ENCODE results near the gene SMIM27. TPM values are rescaled to one million over a fixed set of nuclear protein-coding genes. Genes with fewer than 3 reads are reported as not detected.

Gene SMIM27
- total RNA-seq, 1 experiment from 2014 or later, result 8.1 TPM

DNA sequence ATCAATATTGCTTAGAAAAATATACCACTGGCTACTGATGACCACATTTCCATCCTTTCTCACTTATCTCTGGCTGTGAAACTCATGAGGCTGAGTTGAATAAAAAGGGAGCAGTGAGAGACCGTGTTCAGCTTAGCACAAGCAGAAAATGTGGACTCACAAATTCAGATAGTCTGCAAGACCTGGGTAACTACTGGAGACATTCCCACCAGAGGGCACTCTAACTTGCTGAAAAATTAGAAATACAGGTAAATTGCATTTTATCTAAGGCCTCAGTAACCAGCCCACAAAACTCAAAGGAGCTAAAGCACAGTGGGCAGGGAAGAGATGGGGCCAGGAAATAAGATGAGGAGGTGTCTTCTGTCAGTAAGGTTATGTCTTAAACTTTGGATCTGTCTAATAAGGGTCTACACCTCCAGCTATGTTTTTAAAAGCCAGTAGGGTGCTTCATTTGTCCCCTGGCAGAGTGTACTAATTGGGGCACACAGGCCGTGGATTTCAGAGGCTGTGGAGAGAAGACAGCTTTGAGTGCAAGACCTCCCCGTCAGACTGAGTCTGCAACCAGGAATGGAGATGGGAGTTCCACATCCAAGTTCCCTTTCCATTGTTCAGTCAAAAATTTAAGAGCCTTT lies 29.5 kb downstream of the SMIM27 start:
- RAD21 ChIA-PET (ENCODE audit: low non-redundant PET in 1 of 2, low total read pairs in 2 of 2, uncharacterized antibody in 2 of 2, unreplicated experiment in 2 of 2), result interaction anchor here (0.9 to 4.0 kb wide), 5 partner anchors 199 to 387 kb away, joined by 3 to 38 read pairs (median 9); no protein-coding TSS in a partner anchor
- H2AFZ ChIP-seq (ENCODE audit: low read depth, low read length, poor library complexity, severe bottlenecking), result no peak overlapping the region
- H3K27ac ChIP-seq (ENCODE audit: low read depth, low read length), result no peak overlapping the region
- no peaks in the 10 kb centered on the region for H3K4me1 ChIP-seq (ENCODE audit: control insufficient read depth in 1 of 2, insufficient read depth in 2 of 2, low read length in 2 of 2)
- H3K4me3 ChIP-seq (replicated peaks in 1 of 2; ENCODE audit: low read depth in 1 of 2, low read length in 2 of 2), result no peak overlapping the region
- H3K4me2 ChIP-seq (ENCODE audit: low read length), result no peak overlapping the region
- no peaks in the 10 kb centered on the region for H3K36me3 ChIP-seq (ENCODE audit: control insufficient read depth in 1 of 2, insufficient read depth in 2 of 2, low read length in 2 of 2)
- POLR2A ChIA-PET, result interaction anchor here (1.2 to 3.7 kb wide), 3 partner anchors 29 to 442 kb away, joined by 3 to 24 read pairs (median 3); partner anchors contain the start of genes SMIM27 and TOPORS
- CTCF ChIA-PET, result interaction anchor here (0.8 to 13.3 kb wide), 24 partner anchors 9 to 644 kb away, joined by 3 to 553 read pairs (median 5); partner anchors contain the start of genes ACO1, APTX, DNAJA1 and NDUFB6
- H3K9me2 ChIP-seq (ENCODE audit: insufficient read depth), result no peaks in the 10 kb centered on the region
- no peaks in the 10 kb centered on the region for H4K20me1 ChIP-seq (ENCODE audit: insufficient read depth)
- no TSS peak for BruUV-seq (replicated peaks)
- H3K79me2 ChIP-seq (ENCODE audit: insufficient read depth, low read length), result no peaks in the 10 kb centered on the region
- intact Hi-C loops (cut with micrococcal nuclease), result loop anchor here (1.0 to 10.0 kb wide), 4 partner anchors 121 to 643 kb away; no protein-coding TSS in a partner anchor
- ATAC-seq, result peak; percentile 88
- no peaks in the 10 kb centered on the region for H3K9me3 ChIP-seq (ENCODE audit: control insufficient read depth in 1 of 2, insufficient read depth in 1 of 2, low read depth in 1 of 2, low read length in 2 of 2)
- peak; percentile 71 for DNase-seq (ENCODE audit: low read depth, low spot score)
- H3K27me3 ChIP-seq (ENCODE audit: insufficient read depth, low read length), result no peaks in the 10 kb centered on the region
- H3K9ac ChIP-seq (ENCODE audit: low read length), result no peak overlapping the region
- TF ChIP-seq, protein P1, sequence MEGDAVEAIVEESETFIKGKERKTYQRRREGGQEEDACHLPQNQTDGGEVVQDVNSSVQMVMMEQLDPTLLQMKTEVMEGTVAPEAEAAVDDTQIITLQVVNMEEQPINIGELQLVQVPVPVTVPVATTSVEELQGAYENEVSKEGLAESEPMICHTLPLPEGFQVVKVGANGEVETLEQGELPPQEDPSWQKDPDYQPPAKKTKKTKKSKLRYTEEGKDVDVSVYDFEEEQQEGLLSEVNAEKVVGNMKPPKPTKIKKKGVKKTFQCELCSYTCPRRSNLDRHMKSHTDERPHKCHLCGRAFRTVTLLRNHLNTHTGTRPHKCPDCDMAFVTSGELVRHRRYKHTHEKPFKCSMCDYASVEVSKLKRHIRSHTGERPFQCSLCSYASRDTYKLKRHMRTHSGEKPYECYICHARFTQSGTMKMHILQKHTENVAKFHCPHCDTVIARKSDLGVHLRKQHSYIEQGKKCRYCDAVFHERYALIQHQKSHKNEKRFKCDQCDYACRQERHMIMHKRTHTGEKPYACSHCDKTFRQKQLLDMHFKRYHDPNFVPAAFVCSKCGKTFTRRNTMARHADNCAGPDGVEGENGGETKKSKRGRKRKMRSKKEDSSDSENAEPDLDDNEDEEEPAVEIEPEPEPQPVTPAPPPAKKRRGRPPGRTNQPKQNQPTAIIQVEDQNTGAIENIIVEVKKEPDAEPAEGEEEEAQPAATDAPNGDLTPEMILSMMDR (IDR thresholded peaks at IDR 0.05 in 2 of 3, conservative IDR thresholded peaks at IDR 0.05 in 1 of 3; ENCODE audit: borderline replicate concordance in 1 of 3, insufficient read depth in 1 of 3, low read depth in 2 of 3, low read length in 2 of 3), result peak; percentile 64 to 83 (median 72)
- TF ChIP-seq, protein P2, sequence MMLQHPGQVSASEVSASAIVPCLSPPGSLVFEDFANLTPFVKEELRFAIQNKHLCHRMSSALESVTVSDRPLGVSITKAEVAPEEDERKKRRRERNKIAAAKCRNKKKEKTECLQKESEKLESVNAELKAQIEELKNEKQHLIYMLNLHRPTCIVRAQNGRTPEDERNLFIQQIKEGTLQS (IDR thresholded peaks at IDR 0.05), result no peak
- peak; percentile 79 for TF ChIP-seq RAD21 (IDR thresholded peaks at IDR 0.05; ENCODE audit: low read depth)

DNA sequence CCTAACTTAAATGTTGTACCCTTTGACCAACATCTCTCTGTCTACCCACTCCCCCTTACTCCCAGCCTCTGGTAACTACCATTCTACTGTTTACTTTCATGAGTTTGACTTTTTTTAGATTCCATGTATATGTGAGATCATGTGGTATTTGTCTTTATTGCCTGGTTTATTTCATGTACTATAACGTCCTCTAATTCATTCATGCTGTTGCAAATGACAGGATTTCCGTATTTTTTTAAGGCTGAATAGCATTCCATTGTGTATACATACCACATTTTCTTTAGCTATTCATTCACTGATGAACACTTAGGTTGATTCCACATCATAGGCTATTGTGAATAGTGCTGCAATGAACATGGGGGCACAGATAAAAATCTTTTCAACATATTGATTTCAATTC lies 32.7 kb downstream of the SMIM27 start:
- no peaks in the 10 kb centered on the region for H3K4me1 ChIP-seq (ENCODE audit: control insufficient read depth in 1 of 2, insufficient read depth in 2 of 2, low read length in 2 of 2)
- TF ChIP-seq EZH2 (IDR thresholded peaks at IDR 0.05) (no peak), SRF (IDR thresholded peaks at IDR 0.05; ENCODE audit: low read depth) (no peak), JUND (IDR thresholded peaks at IDR 0.05) (no peak), YY1 (IDR thresholded peaks at IDR 0.05; ENCODE audit: extremely low read depth, insufficient replicate concordance, low read depth, low read length) (no peak), ELF1 (IDR thresholded peaks at IDR 0.05; ENCODE audit: borderline replicate concordance, low read depth) (no peak), ZFX (IDR thresholded peaks at IDR 0.05) (no peak), SP1 (IDR thresholded peaks at IDR 0.05; ENCODE audit: low read depth) (no peak), FOSL1 (IDR thresholded peaks at IDR 0.05; ENCODE audit: low read depth) (no peak), EZH2phosphoT487 (IDR thresholded peaks at IDR 0.05; ENCODE audit: borderline replicate concordance) (no peak), SIN3A (IDR thresholded peaks at IDR 0.05; ENCODE audit: low read depth) (no peak)
- H3K4me2 ChIP-seq (ENCODE audit: low read length), result no peak overlapping the region
- no peak overlapping the region for H3K27ac ChIP-seq (ENCODE audit: low read depth, low read length)
- H3K9ac ChIP-seq (ENCODE audit: low read length), result no peak overlapping the region
- H3K79me2 ChIP-seq (ENCODE audit: insufficient read depth, low read length), result no peaks in the 10 kb centered on the region
- no peaks in the 10 kb centered on the region for H3K27me3 ChIP-seq (ENCODE audit: insufficient read depth, low read length)
- H3K9me2 ChIP-seq (ENCODE audit: insufficient read depth), result no peaks in the 10 kb centered on the region
- H4K20me1 ChIP-seq (ENCODE audit: insufficient read depth), result no peaks in the 10 kb centered on the region
- BruUV-seq (replicated peaks), result no TSS peak
- no peak for DNase-seq (ENCODE audit: low read depth, low spot score)
- ATAC-seq, result no peak
- ChIA-PET POLR2A (no interaction called here), CTCF (interaction anchor here (13.3 kb wide), 1 partner anchor 206 kb away, joined by 553 read pairs; no protein-coding TSS in a partner anchor), RAD21 (ENCODE audit: low non-redundant PET in 1 of 2, low total read pairs in 2 of 2, uncharacterized antibody in 2 of 2, unreplicated experiment in 2 of 2) (no interaction called here)
- H3K4me3 ChIP-seq (replicated peaks in 1 of 2; ENCODE audit: low read depth in 1 of 2, low read length in 2 of 2), result no peak overlapping the region
- no peaks in the 10 kb centered on the region for H3K9me3 ChIP-seq (ENCODE audit: control insufficient read depth in 1 of 2, insufficient read depth in 1 of 2, low read depth in 1 of 2, low read length in 2 of 2)
- intact Hi-C loops (cut with micrococcal nuclease), result loop anchor here (10.0 kb wide), 2 partner anchors 240 to 640 kb away; no protein-coding TSS in a partner anchor
- no peaks in the 10 kb centered on the region for H3K36me3 ChIP-seq (ENCODE audit: control insufficient read depth in 1 of 2, insufficient read depth in 2 of 2, low read length in 2 of 2)
- no peak overlapping the region for H2AFZ ChIP-seq (ENCODE audit: low read depth, low read length, poor library complexity, severe bottlenecking)
